Glomerular endothelial cell (primary cell): ENCODE measurements around the gene TSR3. TPM values are rescaled to one million over a fixed set of nuclear protein-coding genes. Genes with fewer than 3 reads are reported as not detected.

ENCODE experiments used
- DNase-seq: peaks from one replicate; pipeline ENCODE4 v3.0.0-alpha.2; 2011; ENCODE audit warnings: low read depth, low spot score; ENCODE audit errors: extremely low read depth
- total RNA-seq: library from RNA; depleted of rRNA; stranded (reverse); fragments of >200 nt; gene quantifications from 2 replicates; pipeline ENCODE4 v1.2.3, GENCODE V29; 2015

TSR3 gene
- 102 and 119 TPM in 2 replicates for total RNA-seq

DNA sequence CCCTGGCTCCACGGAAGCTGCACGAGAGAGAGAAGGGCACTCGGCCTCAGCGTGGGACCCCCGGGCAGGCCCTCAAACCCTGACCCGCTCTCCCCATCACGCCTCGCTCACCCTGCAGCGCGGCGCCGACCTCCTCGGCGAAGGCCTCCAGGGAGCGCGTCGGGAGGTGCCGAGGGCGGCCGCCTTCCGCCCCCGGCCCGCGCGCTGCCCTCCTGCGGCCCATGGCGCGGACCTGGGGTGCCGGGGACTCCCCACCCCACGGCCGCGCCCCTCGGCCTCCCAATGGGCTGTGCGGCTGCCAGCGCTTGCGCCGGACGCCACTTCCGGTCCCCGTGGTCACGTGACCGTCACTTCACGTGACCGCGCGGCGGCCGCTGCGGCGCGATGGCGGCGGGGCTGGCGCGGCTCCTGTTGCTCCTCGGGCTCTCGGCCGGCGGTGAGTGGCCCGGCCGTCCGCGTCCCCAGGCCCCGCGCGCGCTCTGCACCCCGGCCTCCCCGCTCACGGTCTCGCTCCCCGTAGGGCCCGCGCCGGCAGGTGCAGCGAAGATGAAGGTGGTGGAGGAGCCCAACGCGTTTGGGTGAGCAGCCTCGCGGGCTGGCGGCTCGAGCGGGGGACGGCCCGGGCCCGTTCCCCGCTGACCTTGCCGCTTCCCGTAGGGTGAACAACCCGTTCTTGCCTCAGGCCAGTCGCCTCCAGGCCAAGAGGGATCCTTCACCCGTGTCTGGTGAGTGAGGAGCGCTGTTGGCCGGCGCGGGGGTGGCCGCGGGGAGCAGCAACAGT, at the start of gene TSR3, which contains the start of gene GNPTG:
TSS of gene TSR3 (minus strand) at position 297 of the 781 bp plus-strand sequence. CDS start at position 223, 74 bp downstream.
TSS of gene GNPTG (plus strand) at position 350 of the 781 bp plus-strand sequence. CDS start at position 385, 35 bp downstream.
- DNase-seq = no peak

DNA sequence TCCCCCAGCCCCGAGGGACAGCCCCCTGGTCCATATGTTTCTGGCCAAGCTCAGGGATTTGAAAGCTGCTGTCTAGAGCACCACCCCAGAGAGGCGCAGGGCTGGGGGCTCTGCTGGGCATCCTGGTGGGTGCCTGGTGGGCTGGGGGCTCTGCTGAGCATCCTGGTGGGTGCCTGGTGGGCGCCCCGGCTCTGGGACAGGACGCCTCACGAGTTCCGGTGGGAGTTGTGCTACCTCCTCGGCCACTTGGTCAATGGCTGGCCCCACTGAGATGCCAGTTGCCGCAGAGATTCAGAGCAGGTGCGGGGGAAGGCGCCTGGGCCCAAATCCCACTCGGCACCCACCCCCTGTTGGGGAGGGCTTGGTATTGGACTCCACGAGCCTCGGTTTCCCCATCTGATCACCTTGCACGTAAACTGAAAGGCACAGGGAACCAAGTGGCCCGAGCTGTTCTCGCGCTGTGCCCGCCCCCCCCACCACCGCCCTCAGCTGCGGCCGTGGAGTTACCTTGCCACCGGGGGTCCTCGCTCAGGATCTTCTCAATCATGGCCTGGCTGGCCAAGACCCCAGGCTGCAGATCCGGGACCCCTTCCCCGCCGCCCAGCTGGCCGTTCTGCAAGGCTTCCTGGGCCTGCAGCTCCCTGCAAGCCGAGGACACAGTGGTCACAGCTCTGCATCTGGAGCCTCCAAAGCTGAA, 49.5 kb upstream of the TSR3 start:
- DNase-seq = no peak

DNA sequence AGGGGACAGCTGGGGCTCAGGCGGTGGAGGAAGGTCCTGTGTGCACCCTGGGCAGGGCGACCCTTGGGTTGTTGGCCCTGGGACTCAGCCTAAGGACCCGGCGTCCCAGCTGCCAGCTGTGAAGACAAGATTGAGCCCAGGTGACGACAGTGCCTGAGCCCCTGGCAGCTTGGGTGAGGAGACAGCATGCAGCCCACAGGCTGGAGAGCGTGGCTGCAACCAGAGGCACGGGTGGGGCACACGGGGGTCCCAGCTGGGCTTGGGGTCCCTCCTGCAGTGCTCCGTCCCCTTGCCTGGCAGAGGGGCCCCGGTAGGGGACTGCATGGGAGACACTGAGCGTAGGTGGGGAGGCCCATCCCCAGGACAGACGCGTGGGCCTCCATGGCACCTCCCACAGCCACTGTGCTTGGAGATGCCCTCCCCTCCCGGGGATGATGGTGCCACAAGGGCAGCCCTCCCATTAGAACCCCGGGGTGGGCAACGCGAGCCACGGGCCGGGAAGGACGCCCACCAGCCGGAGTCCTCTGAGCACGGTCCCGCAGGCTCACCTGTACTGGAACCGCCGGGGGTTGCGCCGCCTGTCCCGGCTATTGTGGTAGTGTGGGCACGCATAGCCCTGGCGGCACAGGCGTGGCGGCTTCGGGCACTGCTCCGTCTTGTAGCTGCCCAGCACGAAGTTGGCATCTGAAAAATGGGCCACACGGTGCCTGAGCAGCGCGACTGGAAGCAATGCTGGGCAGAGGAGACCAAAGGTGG, 47.3 kb upstream of the TSR3 start:
- DNase-seq = no peak

DNA sequence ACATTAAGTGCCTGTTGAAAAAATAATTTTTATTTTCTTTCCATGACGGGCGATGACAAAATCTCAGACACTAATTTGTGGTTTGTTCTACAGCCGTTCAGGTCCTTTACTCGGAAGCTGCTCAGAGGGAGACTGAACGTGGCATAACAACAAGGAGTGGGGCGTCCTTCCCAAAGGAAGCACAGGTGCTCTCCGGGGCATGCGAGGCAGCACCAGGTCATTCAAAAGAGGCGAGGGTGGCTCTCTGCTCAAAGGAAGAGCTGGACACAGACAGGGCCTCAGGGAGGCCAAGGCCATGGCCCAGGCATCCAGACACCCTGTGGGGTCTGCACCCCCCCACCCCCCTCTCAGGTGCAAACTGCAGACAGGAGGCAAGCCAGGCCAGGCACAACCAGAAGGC, 46.7 kb upstream of the TSR3 start:
- no peak for DNase-seq

DNA sequence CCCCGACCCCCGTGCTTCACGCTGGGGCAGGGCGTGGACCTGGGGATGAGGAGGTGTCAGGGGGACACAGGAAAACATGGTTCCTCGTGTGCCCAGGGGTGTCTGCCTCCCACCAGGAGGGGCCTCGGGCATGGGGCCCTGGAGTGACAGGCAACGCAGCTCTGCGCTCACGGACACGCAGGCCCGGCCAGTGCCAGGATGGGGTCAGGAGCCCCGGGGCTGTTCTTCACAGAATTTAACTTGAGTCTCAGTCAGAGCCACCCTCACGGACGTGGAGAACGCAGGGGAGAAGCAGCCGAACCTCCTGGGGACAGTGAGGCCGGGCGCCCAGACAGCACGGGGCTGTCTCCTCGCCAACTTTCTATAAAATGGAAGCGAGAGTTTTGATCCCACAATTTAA, 46.1 kb upstream of the TSR3 start:
- no peak for DNase-seq

DNA sequence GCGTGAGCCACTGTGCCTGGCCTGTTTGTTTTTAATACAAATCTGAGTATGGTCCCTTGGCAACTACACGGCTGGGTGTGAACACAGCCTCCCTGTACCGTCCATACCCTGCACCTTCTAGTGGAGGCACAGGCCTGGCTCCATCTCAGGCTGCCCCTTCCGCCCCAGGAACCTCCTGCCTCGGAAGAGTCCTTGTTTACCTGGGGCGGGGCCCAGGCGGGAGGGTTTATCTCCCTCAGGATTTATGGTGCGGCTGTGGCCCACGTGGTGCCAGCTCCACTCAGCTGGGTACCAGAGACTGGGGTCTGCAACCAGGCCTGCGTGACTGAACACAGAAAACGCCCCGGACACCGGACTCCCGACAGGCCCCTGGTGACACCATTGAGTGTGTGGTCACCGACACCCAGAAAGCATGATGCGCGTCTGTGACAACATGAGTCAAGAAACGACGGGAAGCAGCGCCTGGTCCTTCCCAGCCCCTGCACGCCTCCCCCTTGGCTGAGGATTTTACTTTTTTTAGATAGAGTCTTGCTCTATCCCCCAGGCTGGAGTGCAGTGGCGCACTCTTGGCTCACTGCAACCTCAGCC, 43.9 kb upstream of the TSR3 start:
- DNase-seq = no peak

DNA sequence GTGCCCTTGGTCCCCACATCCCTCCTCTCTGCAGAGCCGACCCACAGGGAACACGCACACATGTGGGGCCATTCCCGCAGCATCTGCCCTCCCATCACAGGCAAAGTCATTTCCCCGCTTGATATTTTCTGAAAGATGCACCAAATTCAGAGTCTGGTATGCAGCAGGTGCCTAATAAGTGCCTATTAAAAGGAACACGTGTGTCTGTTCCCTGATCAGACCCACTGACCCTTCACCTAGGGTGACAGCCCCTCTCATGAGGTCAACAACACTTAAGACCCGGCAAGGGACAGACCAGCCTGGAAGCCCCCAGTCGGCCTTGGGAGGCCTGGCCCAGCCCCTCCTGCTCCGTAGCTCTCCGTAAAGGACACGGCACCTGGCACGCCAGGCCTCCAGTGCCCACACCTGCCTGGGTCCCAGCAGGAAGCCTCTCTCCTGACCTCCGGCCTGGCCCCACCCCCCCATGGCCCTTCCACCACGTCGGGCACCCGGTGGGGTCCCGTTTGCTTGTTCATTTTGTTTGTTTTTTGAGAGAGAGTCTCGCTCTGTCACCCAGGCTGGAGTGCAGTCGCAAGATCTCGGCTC, 42.8 kb upstream of the TSR3 start:
- DNase-seq = no peak

DNA sequence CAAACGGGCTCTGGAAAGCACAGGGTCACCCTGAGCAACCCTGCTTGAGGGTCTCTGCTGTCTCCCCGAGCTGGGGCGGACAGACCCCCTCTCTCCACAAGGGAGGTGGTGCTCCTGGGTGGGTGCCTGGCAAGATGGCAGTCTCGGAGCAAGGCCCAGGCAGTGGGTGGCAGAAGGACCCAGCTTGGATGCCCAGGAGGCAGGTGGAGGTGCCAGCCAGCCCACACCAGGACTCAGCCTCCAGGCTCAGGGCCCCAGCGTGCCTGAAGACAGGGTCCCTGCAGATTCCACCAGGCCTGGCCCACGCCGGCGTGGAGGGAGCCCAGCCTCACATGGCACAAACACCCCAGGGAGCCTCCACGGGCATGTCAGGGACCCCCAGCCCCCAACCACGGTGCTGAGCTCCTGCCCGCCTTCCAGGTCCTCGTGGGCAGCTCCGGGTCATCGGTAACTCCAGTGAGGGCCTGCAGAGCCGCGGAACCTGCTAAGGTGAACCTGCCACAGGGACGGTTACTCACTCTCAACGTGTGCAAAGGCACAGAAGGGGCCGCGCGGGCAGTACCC, 42.0 kb upstream of the TSR3 start:
- no peak for DNase-seq

DNA sequence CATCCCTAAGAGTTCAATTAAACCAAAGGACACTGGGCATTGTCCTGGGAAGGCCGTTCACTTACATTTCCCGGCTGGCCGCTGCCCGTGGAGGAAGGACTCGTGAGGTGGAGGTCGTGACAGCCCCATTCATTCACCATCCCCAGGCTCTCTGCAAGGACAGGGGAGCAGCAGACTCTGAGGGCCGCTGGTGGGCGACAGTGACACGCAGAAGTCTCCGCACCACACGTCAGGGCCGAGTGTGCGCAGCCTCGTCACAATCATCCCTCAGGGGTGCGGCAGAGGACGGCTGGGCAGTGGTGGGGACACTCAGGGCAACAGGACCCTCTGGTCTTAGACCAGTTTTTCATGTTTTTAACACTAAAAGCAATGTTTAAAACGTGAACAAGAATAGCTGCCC, 41.1 kb upstream of the TSR3 start:
- DNase-seq = no peak

DNA sequence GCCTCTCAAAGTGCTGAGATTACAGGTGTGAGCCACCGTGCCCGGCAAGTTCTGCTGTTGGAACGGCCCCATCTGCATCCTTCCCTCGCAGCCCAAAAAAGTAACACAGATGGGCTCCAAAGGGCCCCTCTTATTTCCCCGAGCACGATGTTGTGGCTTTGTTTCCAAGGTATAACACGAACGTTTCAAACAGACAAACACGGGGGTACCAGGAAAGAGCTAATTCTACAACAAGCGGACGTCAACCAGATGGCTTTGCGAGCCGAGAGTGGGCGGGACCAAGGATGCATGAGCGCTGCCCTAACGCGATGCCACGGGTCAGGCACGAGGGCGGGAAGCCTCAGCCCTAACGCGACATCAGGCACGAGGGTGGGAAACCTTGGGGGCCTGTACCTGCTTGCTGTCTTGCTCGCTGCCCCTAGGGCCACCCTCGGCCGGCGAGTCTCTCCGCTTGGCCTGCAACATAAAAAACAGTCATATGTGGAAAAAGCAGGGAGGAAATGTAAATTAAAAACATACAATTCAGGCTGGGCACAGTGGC, 38.6 kb upstream of the TSR3 start:
- no peak for DNase-seq

DNA sequence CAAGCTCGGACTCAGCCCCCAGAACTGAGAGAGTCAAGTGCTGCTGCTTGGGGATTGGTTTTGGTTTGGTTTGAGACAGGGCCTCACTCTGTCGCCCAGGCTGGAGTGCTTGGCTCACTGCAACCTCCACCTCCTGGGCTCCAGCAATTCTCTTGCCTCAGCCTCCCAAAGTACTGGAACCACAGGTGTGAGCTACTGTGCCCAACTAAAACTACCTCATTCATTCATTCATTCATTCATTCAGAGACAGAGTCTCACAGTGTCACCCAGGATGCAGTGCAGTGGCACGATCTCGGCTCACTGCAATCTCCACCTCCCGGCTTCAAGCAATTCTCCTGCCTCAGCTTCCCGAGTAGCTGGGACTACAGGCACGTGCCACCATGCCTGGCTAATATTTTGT, 38.1 kb upstream of the TSR3 start:
- no peak for DNase-seq

DNA sequence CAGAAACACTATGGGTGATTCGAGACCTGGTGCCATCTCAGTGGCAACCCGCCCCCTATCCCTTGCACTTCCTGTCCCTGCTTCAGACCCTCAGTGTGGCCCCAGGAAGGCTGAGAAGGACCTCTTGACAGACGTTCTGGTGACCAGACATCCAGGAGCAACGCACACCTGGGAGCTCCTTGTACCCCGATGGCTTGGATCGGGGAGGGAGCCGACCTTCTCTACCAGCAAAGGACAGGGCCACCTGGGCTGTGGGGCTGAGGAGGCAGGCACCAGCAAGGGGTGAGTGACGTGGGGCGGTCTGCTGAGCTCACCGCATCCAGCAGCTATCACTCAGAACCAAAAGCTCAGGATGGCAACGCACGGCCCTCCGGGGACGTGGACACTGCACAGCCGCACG, 35.7 kb upstream of the TSR3 start:
- DNase-seq = no peak

DNA sequence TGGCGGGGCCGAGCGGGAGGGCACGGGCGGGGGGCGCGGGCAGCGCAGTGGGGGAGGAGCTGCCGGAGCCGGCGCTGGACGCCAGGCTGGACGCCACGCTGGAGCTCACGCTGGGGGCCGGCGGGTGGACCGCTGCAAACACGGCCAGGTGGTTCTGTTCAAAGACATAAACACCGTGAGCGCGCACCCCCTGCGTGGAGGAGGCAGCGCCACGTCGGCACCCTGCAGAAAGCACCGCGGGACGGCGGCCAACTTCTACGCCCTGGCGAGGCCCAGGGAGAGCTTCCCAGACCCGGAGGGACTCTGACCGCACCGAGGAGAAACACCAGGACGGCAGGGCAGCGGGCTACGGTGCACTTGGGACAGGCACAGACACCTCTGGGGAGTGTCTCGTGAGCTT, 33.6 kb upstream of the TSR3 start:
- DNase-seq = no peak

DNA sequence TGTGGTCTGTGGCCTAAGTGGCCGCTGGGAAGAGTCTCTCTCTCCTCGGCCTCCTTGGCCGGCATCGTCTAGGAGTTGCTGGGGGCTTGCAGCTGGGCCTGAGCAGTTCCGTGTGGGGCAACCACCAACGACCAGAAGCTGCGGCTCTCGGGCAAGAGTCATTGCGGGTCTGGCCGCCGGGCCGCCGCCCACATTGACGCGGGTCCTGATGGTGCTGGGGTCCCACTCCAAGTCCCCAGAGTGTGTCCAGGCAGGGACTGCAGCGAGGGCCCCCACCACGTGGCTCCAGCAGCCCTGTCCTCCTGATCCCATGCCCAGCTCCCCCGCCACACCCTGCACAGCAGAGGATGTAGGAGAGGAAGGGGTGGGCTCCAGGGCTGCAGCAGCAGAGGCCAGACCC, 31.9 kb upstream of the TSR3 start:
- no peak for DNase-seq

DNA sequence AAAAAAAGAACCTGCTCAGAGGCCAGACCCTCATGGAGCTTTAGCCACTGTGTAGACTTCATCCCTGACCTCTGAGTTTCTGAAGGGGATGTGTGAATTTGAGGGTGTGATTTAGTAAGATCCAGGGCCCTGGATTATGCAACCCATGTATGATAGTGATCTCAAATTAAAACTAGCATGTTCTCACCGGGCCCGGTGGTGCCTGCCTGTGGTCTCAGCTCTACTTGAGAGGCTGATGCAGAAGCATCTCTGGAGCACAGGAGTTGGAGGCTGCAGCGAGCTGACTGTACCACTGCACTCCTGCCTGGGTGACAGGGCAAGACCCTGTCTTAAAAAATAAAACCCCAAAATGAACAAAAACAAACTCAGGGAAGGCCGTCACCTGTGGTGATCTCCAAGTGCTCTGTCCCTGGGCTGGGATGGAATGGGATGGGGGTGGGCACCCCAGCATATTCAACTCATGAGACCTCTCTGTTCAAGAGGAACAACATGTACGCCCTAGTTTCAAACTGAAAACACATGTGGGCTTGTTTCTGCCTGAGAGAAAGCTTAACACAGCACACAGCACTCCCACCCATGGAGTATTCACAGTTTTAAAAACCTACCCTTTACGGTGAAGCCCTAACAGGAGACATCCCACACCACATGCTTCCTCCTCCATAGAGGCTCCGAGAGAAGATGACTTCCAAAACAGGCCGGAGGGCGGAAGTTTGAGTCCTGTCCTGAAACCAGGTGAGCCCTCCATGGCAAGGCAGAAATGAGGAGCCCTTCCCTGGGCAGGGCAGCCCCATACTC, 30.1 kb upstream of the TSR3 start:
- no peak for DNase-seq

DNA sequence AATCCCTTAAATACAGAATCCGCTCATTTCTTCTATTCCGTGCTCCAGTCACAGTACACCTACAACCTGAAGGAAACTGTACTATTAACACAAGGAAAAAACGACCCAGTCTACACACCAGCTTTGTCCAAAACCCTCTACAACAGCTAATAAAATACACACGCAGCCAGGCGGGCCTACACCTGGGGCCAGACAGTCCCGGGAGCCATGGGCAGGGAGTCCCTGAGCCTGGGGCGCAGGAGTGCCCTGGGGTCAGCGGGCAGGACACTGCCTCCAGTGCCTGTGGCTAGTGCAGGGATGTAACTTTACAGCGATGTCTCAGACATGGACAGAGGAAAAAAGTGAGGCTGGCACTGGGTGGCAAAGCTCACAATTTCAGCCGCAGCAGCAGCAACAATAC, 28.5 kb upstream of the TSR3 start:
- no peak for DNase-seq

DNA sequence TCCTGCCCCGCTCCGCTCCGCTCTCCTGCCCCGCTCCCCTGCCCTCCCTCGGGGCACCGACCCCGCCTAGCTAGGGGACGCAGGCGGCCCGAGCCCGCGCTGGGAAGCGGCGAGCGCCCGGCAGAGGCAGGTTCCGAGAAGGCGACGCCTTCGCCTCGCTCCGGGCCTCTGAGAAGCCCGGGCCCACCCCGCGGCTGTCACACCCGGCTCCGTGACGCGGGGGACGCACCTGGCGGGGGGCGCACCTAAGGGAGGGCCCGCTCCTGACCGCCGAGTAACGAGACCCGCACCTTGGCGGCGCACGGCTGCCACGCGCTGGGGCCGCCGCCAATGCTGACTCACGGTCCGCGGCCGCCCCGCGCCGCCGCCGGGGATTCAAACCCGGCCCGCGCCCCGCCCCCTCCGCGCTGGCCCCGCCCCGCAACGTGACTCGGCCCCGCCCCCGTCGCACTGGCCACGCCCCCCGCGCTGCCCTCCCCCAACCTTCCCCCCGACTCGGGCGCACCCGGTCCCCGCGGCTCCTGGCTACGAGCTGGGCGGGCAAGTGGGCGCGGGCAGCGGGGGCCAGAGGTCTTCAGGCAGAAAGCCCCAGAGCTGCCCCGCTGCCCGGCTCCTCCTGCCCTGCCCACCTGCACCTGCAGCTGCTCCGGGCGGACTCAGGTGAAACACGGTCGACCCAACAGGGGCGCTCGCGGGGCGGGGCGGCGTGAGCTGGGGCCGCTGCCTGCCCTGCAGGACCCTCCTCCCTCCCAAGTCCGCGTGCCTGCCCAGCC, 27.8 kb upstream of the TSR3 start:
- DNase-seq = no peak

DNA sequence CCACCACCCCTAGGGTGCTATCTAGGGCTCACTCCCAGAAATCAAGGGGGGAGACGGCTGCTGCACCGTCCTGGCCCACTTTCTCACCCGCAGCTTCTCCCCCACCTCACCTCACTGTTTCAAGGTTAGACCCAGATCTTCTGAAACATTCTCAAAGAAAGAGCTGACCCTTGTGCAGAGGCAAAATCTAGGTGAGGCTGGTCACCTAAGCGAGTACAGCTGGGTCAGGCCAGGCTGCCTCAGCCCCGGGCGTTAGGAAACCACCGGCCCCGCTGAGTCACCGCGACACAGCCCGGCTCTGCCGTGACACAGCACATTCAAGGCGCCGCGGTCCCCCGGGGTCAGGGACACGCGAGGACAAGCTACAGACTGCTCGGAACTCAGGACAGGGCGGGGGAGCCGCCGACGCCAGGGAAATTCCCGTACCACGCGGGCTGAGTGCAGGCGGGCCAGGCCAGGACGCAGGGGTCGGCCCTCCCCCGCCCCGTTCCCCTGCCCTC, 27.2 kb upstream of the TSR3 start:
- DNase-seq = no peak
